GM19099 (cell line): Measurements from ENCODE around the gene DUSP1.
A peak's percentile ranks its signal among the peaks of the same experiment; 100 is the strongest.

Experiments
- POLR2A ChIP-seq: IDR thresholded peaks from 3 replicates; pipeline ENCODE4 v1.6.1; 2011; ENCODE audit warnings: low read depth; ENCODE audit not compliant: insufficient read length; ENCODE audit errors: extremely low read depth

The DUSP1 gene

GRCh38 chr5:172772112-172772906 is 1.3 kb upstream of the DUSP1 start:
- peak; percentile 44 for TF ChIP-seq POLR2A

GRCh38 chr5:172771439-172772111 is 580 bp upstream of the DUSP1 start:
- no peak for TF ChIP-seq POLR2A

- no peak for TF ChIP-seq POLR2A
Measured at GRCh38 chr5:172770374-172770674, 671 bp downstream of the DUSP1 start.

- TF ChIP-seq POLR2A, result no peak
Measured at GRCh38 chr5:172769616-172770373, 1.2 kb downstream of the DUSP1 start.

GRCh38 chr5:172769342-172769615 is 1.7 kb downstream of the DUSP1 start:
- TF ChIP-seq POLR2A, result no peak

- no peak for TF ChIP-seq POLR2A
Measured at GRCh38 chr5:172768573-172769341, 2.2 kb downstream of the DUSP1 start.

- no peak for TF ChIP-seq POLR2A
Measured at GRCh38 chr5:172768098-172768572, 2.9 kb downstream of the DUSP1 start.

- TF ChIP-seq POLR2A, result no peak
Measured at GRCh38 chr5:172766287-172767108, 4.5 kb downstream of the DUSP1 start.

GRCh38 chr5:172765766-172766286 is 5.2 kb downstream of the DUSP1 start:
- no peak for TF ChIP-seq POLR2A

GRCh38 chr5:172764861-172765765 is 5.9 kb downstream of the DUSP1 start:
- no peak for TF ChIP-seq POLR2A

GRCh38 chr5:172763120-172763464 is 7.9 kb downstream of the DUSP1 start:
- no peak for TF ChIP-seq POLR2A

- TF ChIP-seq POLR2A, result no peak
Measured at GRCh38 chr5:172762214-172763119, 8.5 kb downstream of the DUSP1 start.
